Occipital lobe (tissue), 2 donors: Measurements from ENCODE around the gene TMEM125. TPM values are rescaled to one million over a fixed set of nuclear protein-coding genes. Genes with fewer than 3 reads are reported as not detected.

Experiments used
- DNase-seq: peaks from one replicate; lab custom pipeline; 2025; lab: John Stamatoyannopoulos, UW
- total RNA-seq: library from RNA; depleted of rRNA; stranded (reverse); fragments of >200 nt; gene quantifications from one replicate; pipeline ENCODE4 v1.2.3, GENCODE V29; 2014

The TMEM125 gene
- total RNA-seq, 1 donor from 2014 or later: 0.78 TPM

GRCh38 chr1:43247256-43247921 lies 22.4 kb upstream of the TMEM125 start:
- no peak for DNase-seq

- no peak for DNase-seq
Measured at GRCh38 chr1:43250351-43250761, 19.4 kb upstream of the TMEM125 start.

GRCh38 chr1:43251024-43251423 lies 18.8 kb upstream of the TMEM125 start:
- no peak for DNase-seq

- no peak for DNase-seq
Measured at GRCh38 chr1:43252225-43252624, 17.6 kb upstream of the TMEM125 start.

GRCh38 chr1:43253173-43253572 lies 16.6 kb upstream of the TMEM125 start:
- no peak for DNase-seq

- DNase-seq: no peak
Measured at GRCh38 chr1:43253876-43254275, 15.9 kb upstream of the TMEM125 start.

GRCh38 chr1:43255438-43256210 lies 14.2 kb upstream of the TMEM125 start:
- no peak for DNase-seq

- no peak for DNase-seq
Measured at GRCh38 chr1:43256675-43257570, 12.9 kb upstream of the TMEM125 start.

- no peak for DNase-seq
Measured at GRCh38 chr1:43258370-43258769, 11.4 kb upstream of the TMEM125 start.

- no peak for DNase-seq
Measured at GRCh38 chr1:43265431-43265830, 4.4 kb upstream of the TMEM125 start.

- DNase-seq: no peak
Measured at GRCh38 chr1:43266881-43267280, 2.9 kb upstream of the TMEM125 start.

- DNase-seq: no peak
Measured at GRCh38 chr1:43267291-43267805, 2.4 kb upstream of the TMEM125 start.

GRCh38 chr1:43267818-43268425 lies 1.9 kb upstream of the TMEM125 start:
- no peak for DNase-seq

GRCh38 chr1:43270421-43271095 lies 775 bp downstream of the TMEM125 start:
- no peak for DNase-seq

- no peak for DNase-seq
Measured at GRCh38 chr1:43271186-43272118, 1.7 kb downstream of the TMEM125 start.

GRCh38 chr1:43272161-43272560 lies 2.4 kb downstream of the TMEM125 start:
- peak; percentile 30 for DNase-seq

GRCh38 chr1:43272576-43273571 lies 3.1 kb downstream of the TMEM125 start:
- DNase-seq: no peak

- no peak for DNase-seq
Measured at GRCh38 chr1:43273708-43274107, 3.9 kb downstream of the TMEM125 start.
